ENCODE measurements around the gene TAF10. TPM values are rescaled to one million over a fixed set of nuclear protein-coding genes. Genes with fewer than 3 reads are reported as not detected.

The TAF10 gene
- total RNA-seq, 2 donors from 2014 or later = 108 to 123 TPM

GRCh38 chr11:6586434-6587359 lies 25.3 kb downstream of the TAF10 start:
- no peak overlapping the region for H3K27ac Mint-ChIP-seq

GRCh38 chr11:6584528-6584927 lies 27.5 kb downstream of the TAF10 start:
- no peak for DNase-seq
- Mint-ChIP-seq H3K4me1 (ENCODE audit: low read depth) (no peaks in the 10 kb centered on the region), H3K27me3 (ENCODE audit: low read depth) (no peaks in the 10 kb centered on the region), H3K9me3 (peaks cover 10 to 12% of the 10 kb centered on the region in 2 donors), H3K27ac (no peak overlapping the region), H3K36me3 (ENCODE audit: insufficient read depth in 2 of 2) (peaks cover 16 to 33% of the 10 kb centered on the region in 2 donors), H3K4me3 (no peak overlapping the region)
- no peak for ATAC-seq (replicated peaks in 1 of 2)

More at GRCh38 chr11:6586434-6587359, 25.3 kb downstream of the TAF10 start:
- Mint-ChIP-seq H3K4me1 (ENCODE audit: low read depth) (no peaks in the 10 kb centered on the region), H3K9me3 (peaks cover 10 to 12% of the 10 kb centered on the region in 2 donors), H3K27me3 (ENCODE audit: low read depth) (no peaks in the 10 kb centered on the region), H3K36me3 (ENCODE audit: insufficient read depth in 2 of 2) (peaks cover 11 to 34% of the 10 kb centered on the region in 2 donors), H3K4me3 (no peak overlapping the region)
- ATAC-seq (replicated peaks in 1 of 2) (no peak), DNase-seq (no peak)

GRCh38 chr11:6583584-6583983 lies 28.4 kb downstream of the TAF10 start:
- Mint-ChIP-seq H3K4me3 (no peak overlapping the region), H3K9me3 (peaks cover 10 to 12% of the 10 kb centered on the region in 2 donors), H3K36me3 (ENCODE audit: insufficient read depth in 2 of 2) (peaks cover 16 to 33% of the 10 kb centered on the region in 2 donors), H3K27ac (no peak overlapping the region), H3K27me3 (ENCODE audit: low read depth) (no peaks in the 10 kb centered on the region), H3K4me1 (ENCODE audit: low read depth) (no peaks in the 10 kb centered on the region)
- DNase-seq (no peak), ATAC-seq (replicated peaks in 1 of 2) (no peak)

DNA sequence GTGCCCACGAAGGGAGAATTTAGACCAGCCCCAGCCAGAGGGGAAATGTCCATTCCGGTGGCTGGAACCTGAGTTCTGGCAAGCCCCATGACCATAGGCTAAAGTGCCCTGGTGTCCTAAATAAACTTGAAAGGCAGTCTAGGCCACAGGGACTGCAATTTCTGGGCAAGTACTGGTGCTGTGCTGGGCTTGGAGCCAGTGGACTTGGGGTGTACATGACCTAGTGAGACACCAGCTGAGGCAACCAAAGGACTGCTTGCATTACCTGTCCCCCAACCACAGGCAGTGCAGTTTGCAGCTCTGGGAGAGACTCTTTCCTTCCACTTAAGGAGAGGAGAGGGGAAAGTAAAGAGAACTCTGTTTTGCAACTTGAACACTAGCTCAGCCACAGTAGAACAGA lies 32.3 kb downstream of the TAF10 start:
- Mint-ChIP-seq H3K36me3 (ENCODE audit: insufficient read depth in 2 of 2) (peaks cover 15 to 31% of the 10 kb centered on the region in 2 donors), H3K4me1 (ENCODE audit: low read depth) (peaks cover 5% of the 10 kb centered on the region), H3K9me3 (peaks cover 8 to 9% of the 10 kb centered on the region in 2 donors), H3K27ac (no peak overlapping the region), H3K27me3 (ENCODE audit: low read depth) (no peaks in the 10 kb centered on the region), H3K4me3 (no peak overlapping the region)
- ATAC-seq (replicated peaks in 1 of 2) = no peak
- no peak for DNase-seq

DNA sequence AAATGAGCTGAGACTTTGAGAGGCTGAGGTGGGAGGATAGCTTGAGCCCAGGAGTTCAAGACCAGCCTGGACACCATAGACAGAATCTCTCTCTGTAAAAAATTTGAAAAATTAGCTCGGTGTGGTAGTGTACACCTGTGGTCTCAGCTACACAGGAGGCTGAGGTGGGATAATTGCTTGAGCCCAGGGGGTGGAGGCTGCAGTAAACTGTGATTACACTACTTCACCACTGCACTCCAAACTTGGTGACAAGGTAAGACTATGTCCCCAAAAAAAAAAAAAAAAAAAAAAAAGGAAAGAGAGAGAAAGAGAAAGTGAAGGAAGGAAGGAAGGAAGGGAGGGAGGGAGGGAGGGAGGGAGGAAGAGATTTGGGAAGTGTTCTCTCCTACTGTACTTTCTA lies 33.9 kb downstream of the TAF10 start:
- H3K36me3 Mint-ChIP-seq (ENCODE audit: insufficient read depth in 2 of 2) = peaks cover 8 to 16% of the 10 kb centered on the region in 2 donors
- no peak for DNase-seq
- H3K4me1 Mint-ChIP-seq (ENCODE audit: low read depth) = peaks cover 5% of the 10 kb centered on the region
- no peak overlapping the region for H3K4me3 Mint-ChIP-seq
- H3K27ac Mint-ChIP-seq = no peak overlapping the region
- peaks cover 3% of the 10 kb centered on the region in 2 donors for H3K9me3 Mint-ChIP-seq
- ATAC-seq (replicated peaks in 1 of 2) = no peak
- no peaks in the 10 kb centered on the region for H3K27me3 Mint-ChIP-seq (ENCODE audit: low read depth)

DNA sequence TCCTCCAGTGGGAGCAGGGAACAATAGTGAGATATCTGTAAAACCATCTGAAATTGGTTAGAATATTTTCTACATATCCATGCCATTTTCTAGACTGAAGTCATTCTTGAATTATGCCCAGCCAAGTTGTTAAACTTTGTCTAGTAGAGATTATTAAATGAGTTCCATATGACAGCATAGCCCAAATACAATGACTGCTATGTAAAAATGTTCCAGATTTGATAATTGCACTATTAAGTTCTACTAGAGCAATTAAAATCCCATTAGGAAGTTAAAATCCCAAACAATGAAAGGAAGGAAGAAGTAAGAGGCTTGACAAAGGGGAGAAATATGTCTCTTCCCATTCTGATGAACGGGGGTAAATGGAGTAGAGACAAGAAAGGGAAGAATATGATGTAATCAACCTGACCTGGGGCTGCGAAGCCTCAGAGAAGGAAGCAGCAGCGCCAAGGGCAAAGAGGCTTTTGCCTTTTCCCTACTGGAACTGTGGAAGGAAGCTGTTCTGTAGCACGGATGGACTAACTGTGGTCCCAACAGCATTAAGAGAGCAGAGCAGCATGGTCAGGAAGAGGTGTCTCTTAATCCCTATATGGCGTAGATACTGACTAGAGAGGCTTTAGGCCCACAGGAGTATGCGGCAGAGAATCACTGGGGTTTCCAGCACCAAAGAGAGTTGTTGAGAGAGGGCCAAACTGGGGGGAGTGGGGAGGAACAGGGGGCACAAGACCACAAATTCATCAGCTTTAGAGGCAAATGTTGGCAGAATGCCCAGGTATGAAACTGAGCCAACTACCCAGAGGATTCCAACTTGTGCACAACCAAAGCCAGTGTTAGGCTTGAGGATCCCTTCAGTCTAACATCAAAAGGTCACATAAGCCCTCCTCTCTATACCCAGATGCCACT lies 35.3 kb downstream of the TAF10 start:
- Mint-ChIP-seq H3K27ac (no peak overlapping the region), H3K4me3 (no peak overlapping the region), H3K9me3 (no peaks in the 10 kb centered on the region), H3K27me3 (ENCODE audit: low read depth) (no peaks in the 10 kb centered on the region), H3K36me3 (ENCODE audit: insufficient read depth in 2 of 2) (peaks cover 5 to 7% of the 10 kb centered on the region in 2 donors), H3K4me1 (ENCODE audit: low read depth) (peaks cover 5% of the 10 kb centered on the region)
- no peak for ATAC-seq (replicated peaks in 1 of 2)
- no peak for DNase-seq

DNA sequence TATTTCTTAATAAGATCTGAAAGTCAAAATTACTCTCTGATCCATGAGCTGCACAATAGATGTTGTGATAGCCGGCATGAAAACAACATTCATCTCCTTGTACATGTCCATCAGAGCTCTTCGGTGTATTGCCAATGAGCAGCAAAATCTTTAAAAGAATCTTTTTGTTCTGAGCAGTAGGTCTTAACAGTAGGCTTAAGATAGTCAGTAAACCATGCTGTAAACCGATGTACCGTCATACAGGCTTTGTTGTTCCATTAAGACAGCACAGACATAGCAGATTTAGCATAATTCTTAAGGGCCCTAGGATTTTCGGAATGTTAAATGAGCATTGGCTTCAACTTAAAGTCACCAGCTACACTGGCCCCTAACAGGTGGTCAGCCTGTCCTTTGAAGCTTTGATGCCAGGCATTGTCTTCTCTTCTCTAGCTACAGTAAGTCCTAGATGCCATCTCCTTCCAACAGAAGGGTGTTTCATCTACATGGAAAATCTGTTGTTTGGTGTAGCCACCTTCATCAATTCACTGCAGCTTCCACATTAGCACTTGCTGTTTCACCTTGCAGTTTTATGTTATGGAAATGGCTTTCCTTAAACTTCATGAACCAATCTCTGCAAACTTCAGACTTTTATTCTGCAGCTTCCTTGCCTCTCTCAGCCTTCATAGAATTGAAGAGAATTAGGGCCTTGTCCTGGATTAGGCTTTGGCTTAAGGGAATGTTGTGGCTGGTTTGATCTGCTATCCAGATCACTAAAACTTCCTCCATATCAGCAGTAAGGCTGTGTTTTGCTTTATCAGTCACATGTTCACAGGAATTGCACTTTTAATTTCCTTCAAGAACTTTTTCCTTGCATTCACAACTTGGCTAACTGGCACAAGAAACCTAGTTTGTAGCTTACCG lies 37.0 kb downstream of the TAF10 start:
- H3K36me3 Mint-ChIP-seq (ENCODE audit: insufficient read depth in 2 of 2) = peaks cover 0 to 4% of the 10 kb centered on the region in 2 donors
- no peak for DNase-seq
- H3K4me1 Mint-ChIP-seq (ENCODE audit: low read depth) = peaks cover 5% of the 10 kb centered on the region
- H3K4me3 Mint-ChIP-seq = no peak overlapping the region
- no peak for ATAC-seq (replicated peaks in 1 of 2)
- no peaks in the 10 kb centered on the region for H3K9me3 Mint-ChIP-seq
- H3K27ac Mint-ChIP-seq = no peak overlapping the region
- no peaks in the 10 kb centered on the region for H3K27me3 Mint-ChIP-seq (ENCODE audit: low read depth)

DNA sequence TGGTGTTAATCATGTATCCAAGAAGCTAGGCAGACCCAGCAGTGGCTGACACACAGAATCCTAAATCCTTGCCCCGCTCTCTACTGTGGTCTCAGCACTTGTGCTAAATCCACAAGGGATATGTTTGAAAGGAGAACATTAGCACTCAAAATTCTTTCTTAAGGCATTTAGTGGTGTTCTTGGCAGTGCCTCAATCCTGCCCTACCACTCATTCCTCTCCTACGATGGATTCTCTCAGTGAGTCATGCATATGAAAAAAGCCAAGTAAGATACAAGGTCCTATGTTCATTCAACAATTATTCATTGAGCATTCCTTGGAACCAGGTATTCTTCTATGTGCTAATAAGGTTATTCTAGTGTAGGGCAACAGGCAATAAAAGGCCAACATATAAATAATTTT lies 39.8 kb downstream of the TAF10 start:
- Mint-ChIP-seq H3K36me3 (ENCODE audit: insufficient read depth in 2 of 2) (peaks cover 0 to 8% of the 10 kb centered on the region in 2 donors), H3K9me3 (no peaks in the 10 kb centered on the region), H3K4me3 (no peak overlapping the region), H3K27me3 (ENCODE audit: low read depth) (no peaks in the 10 kb centered on the region), H3K27ac (no peak overlapping the region), H3K4me1 (ENCODE audit: low read depth) (peaks cover 5% of the 10 kb centered on the region)
- DNase-seq = no peak
- ATAC-seq (replicated peaks in 1 of 2) = no peak

DNA sequence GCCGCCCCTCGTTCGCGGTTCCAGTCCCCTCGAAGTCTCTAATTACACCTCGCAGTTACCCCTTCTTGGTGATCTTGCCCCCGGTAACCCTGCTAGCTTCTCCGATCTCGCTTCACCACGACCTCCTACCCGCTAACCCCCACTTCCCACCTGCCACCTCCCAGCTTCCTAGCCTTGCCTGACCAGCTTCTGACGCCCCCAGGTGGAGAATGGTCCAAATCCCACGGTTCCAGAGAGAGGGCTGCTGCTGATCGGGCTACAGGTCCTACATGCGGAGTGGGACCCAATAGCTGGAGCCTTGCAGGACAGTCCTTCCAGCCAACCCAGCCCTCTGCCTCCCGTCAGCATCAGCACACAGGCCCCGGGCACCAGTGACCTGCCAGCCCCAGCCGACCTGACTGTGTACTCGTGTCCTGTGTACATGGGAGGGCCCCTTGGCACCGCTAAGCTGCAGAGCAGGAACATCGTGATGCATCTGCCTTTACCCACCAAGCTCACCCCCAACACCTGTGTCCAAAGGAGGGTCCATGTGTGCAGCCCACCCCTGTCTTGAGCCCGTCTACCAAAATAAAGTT lies 40.5 kb downstream of the TAF10 start:
- no peak overlapping the region for H3K27ac Mint-ChIP-seq
- H3K27me3 Mint-ChIP-seq (ENCODE audit: low read depth) = no peaks in the 10 kb centered on the region
- H3K4me3 Mint-ChIP-seq = no peak overlapping the region
- ATAC-seq (replicated peaks in 1 of 2) = no peak
- H3K9me3 Mint-ChIP-seq = no peaks in the 10 kb centered on the region
- peaks cover 0 to 7% of the 10 kb centered on the region in 2 donors for H3K36me3 Mint-ChIP-seq (ENCODE audit: insufficient read depth in 2 of 2)
- no peak for DNase-seq
- peaks cover 5% of the 10 kb centered on the region for H3K4me1 Mint-ChIP-seq (ENCODE audit: low read depth)

GRCh38 chr11:6570691-6571427 lies 41.2 kb downstream of the TAF10 start:
- no peak overlapping the region for H3K27ac Mint-ChIP-seq
- H3K36me3 Mint-ChIP-seq (ENCODE audit: insufficient read depth in 2 of 2) = peaks cover 0 to 5% of the 10 kb centered on the region in 2 donors
- no peaks in the 10 kb centered on the region for H3K27me3 Mint-ChIP-seq (ENCODE audit: low read depth)
- H3K9me3 Mint-ChIP-seq = no peaks in the 10 kb centered on the region
- no peak overlapping the region for H3K4me3 Mint-ChIP-seq
- ATAC-seq (replicated peaks in 1 of 2) (no peak), DNase-seq (no peak)
- peaks cover 5% of the 10 kb centered on the region for H3K4me1 Mint-ChIP-seq (ENCODE audit: low read depth)

DNA sequence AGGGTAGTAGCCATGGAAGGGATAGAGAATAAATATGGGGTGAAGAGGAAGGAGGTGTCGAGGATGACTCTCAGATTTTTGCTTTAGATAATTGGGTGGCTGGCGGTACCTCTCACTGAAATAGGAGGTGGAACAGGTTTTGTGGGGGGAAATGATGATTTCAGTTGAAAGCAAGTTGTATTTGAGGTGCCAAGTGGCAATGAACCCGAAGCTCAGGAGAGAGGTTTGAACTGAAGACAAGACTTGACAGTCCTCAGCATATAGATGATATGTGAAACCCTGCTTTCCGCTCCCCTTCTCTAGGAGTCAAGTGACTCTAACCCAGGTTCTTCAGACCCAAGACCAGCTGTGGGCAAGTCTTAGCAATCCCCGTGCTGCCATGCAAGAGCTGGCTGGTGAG lies 42.3 kb downstream of the TAF10 start:
- H3K9me3 Mint-ChIP-seq = no peaks in the 10 kb centered on the region
- ATAC-seq (replicated peaks in 1 of 2) (no peak), DNase-seq (no peak)
- peaks cover 0 to 5% of the 10 kb centered on the region in 2 donors for H3K36me3 Mint-ChIP-seq (ENCODE audit: insufficient read depth in 2 of 2)
- no peak overlapping the region for H3K4me3 Mint-ChIP-seq
- H3K27me3 Mint-ChIP-seq (ENCODE audit: low read depth) = no peaks in the 10 kb centered on the region
- H3K27ac Mint-ChIP-seq = no peak overlapping the region
- H3K4me1 Mint-ChIP-seq (ENCODE audit: low read depth) = no peaks in the 10 kb centered on the region
